HepG2 (cell line): Measurements from ENCODE around the gene IRF4. TPM values are rescaled to one million over a fixed set of nuclear protein-coding genes. Genes with fewer than 3 reads are reported as not detected.

Source experiments
- ATAC-seq: fragments of 200-7000 bp; cut with Tn5 transposase; 3 replicates; pipeline ENCODE4 v1.9.1; 2020; ENCODE audit warnings: mild to moderate bottlenecking, moderate library complexity
- BruUV-seq: library from RNA; stranded (reverse); fragments of 400-500 nt; replicated peaks from 2 replicates; lab custom pipeline; 2021; lab: Mats Ljungman, UMichigan
- CTCF ChIA-PET: fragments of 300-600 bp; formaldehyde crosslinking; extraction: SDS; loops from one replicate; lab custom pipeline; 2021; ENCODE audit warnings: low total read pairs, inconsistent platforms, low intra/inter-chr PET ratio; lab: Yijun Ruan, JAX
- POLR2A ChIA-PET: fragments of 350-600 bp; sonication (Branson Sonifier 250); formaldehyde crosslinking; loops from one replicate; lab custom pipeline; 2020; ENCODE audit warnings: antibody characterized with exemption, inconsistent platforms; lab: Yijun Ruan, JAX
- DNase-seq: peaks from one replicate; pipeline ENCODE4 v3.0.0-alpha.2; 2015; ENCODE audit warnings: low spot score
- FAIRE-seq: peaks from 3 replicates; lab custom pipeline; 2011; peaks lifted over from hg19 to GRCh38; lab: Jason Lieb, UNC
- H2AFZ ChIP-seq: one replicate; pipeline ENCODE4 v1.6.1; 2011; ENCODE audit warnings: low read length, inconsistent platforms
- H3K27ac ChIP-seq: fragments of 300-600 bp; 3 replicates; pipeline ENCODE4 v1.8.0; 2011; ENCODE audit warnings: mixed run types, mild to moderate bottlenecking, mixed read lengths, low read length, inconsistent platforms; ENCODE audit not compliant: insufficient read depth; ENCODE audit errors: extremely low read length
- H3K27me3 ChIP-seq, 2 experiments: fragments of 200-600 bp in 1 of 2; 2 replicates in 1 of 2; 3 replicates in 1 of 2; pipeline versions ENCODE4 v1.6.0 to v1.8.0; 2011; ENCODE audit warnings: low read length in 2 of 2, mild to moderate bottlenecking in 2 of 2, moderate library complexity in 2 of 2, inconsistent platforms in 1 of 2; ENCODE audit not compliant: insufficient read depth in 2 of 2, control insufficient read depth in 1 of 2
- H3K36me3 ChIP-seq, 2 experiments: fragments of 200-600 bp in 1 of 2; replicated peaks in 1 of 2; 2 replicates in 1 of 2; 3 replicates in 1 of 2; pipeline versions ENCODE4 v1.5.1 to v1.8.0; 2011; ENCODE audit warnings: low read length in 2 of 2, inconsistent platforms in 1 of 2; ENCODE audit not compliant: insufficient read depth in 2 of 2, control insufficient read depth in 1 of 2
- H3K4me1 ChIP-seq: 2 replicates; pipeline ENCODE4 v1.5.1; 2012; ENCODE audit warnings: low read length, inconsistent platforms; ENCODE audit not compliant: insufficient read depth
- H3K4me2 ChIP-seq: 2 replicates; pipeline ENCODE4 v1.6.0; 2011; ENCODE audit warnings: low read depth, low read length, inconsistent platforms
- H3K4me3 ChIP-seq, 3 experiments: fragments of 200-600 bp in 1 of 3; sonication (generic), shearing (Covaris generic) in 1 of 3; replicated peaks in 1 of 3; 2 replicates each; pipeline ENCODE4 v1.5.1; 2011 to 2016; ENCODE audit warnings: low read length in 3 of 3, inconsistent platforms in 2 of 3, low read depth in 2 of 3, mild to moderate bottlenecking in 2 of 3, control low read depth in 1 of 3, mixed read lengths in 1 of 3; ENCODE audit not compliant: insufficient read depth in 1 of 3
- H3K79me2 ChIP-seq: one replicate; pipeline ENCODE4 v1.6.1; 2011; ENCODE audit warnings: low read length, inconsistent platforms; ENCODE audit not compliant: insufficient read depth
- H3K9ac ChIP-seq: 2 replicates; pipeline ENCODE4 v1.6.0; 2011; ENCODE audit warnings: mild to moderate bottlenecking, low read depth, low read length, inconsistent platforms; ENCODE audit not compliant: insufficient read depth
- H3K9me3 ChIP-seq: 2 replicates; pipeline ENCODE4 v1.5.1; 2012; ENCODE audit warnings: mild to moderate bottlenecking, low read length
- H4K20me1 ChIP-seq: 2 replicates; pipeline ENCODE4 v1.6.0; 2011; ENCODE audit warnings: inconsistent platforms, mild to moderate bottlenecking, low read length, moderate library complexity; ENCODE audit not compliant: insufficient read depth
- CENPBD1 ChIP-seq: sonication (generic); formaldehyde crosslinking; IDR thresholded peaks from 2 replicates; pipeline ENCODE4 v1.8.0; 2022; ENCODE audit warnings: missing genetic modification reagents, low read depth, mild to moderate bottlenecking, borderline replicate concordance
- HCFC1 ChIP-seq: fragments of 150-350 bp; IDR thresholded peaks from 2 replicates; pipeline ENCODE4 v1.6.1; 2014; ENCODE audit warnings: low read depth, low read length
- HNF1A ChIP-seq, 2 experiments: sonication (generic) in 1 of 2; formaldehyde crosslinking in 1 of 2; IDR thresholded peaks; 2 replicates each; pipeline versions ENCODE4 v1.4.0 to v1.6.1; 2016 to 2020; ENCODE audit warnings: borderline replicate concordance in 1 of 2, low read depth in 1 of 2, mild to moderate bottlenecking in 1 of 2, missing genetic modification reagents in 1 of 2
- KDM5A ChIP-seq: fragments of 200-600 bp; sonication (generic); IDR thresholded peaks from 2 replicates; pipeline ENCODE4 v1.7.0; 2018; ENCODE audit warnings: antibody characterized with exemption, mild to moderate bottlenecking, low read length, borderline replicate concordance
- KLF15 ChIP-seq: sonication (generic); formaldehyde crosslinking; IDR thresholded peaks from 2 replicates; pipeline ENCODE4 v1.8.1; 2023; ENCODE audit warnings: borderline replicate concordance, mild to moderate bottlenecking, inconsistent platforms, missing genetic modification reagents, mixed read lengths
- NFIB ChIP-seq: sonication (generic); formaldehyde crosslinking; IDR thresholded peaks from 2 replicates; pipeline ENCODE4 v1.9.0; 2021; ENCODE audit warnings: missing genetic modification reagents, mild to moderate bottlenecking, borderline replicate concordance
- SRY ChIP-seq: sonication (generic); formaldehyde crosslinking; IDR thresholded peaks from 2 replicates; pipeline ENCODE4 v1.8.0; 2022; ENCODE audit warnings: mild to moderate bottlenecking, missing genetic modification reagents
- ZNF225 ChIP-seq: sonication (generic); formaldehyde crosslinking; IDR thresholded peaks from 2 replicates; pipeline ENCODE4 v1.4.0; 2020; ENCODE audit warnings: mild to moderate bottlenecking, missing genetic modification reagents
- ZNF230 ChIP-seq: sonication (generic); formaldehyde crosslinking; IDR thresholded peaks from 2 replicates; pipeline ENCODE4 v1.4.0; 2020; ENCODE audit warnings: mild to moderate bottlenecking, missing genetic modification reagents
- ZNF337 ChIP-seq: sonication (generic); formaldehyde crosslinking; IDR thresholded peaks from 2 replicates; pipeline ENCODE4 v1.5.1; 2020; ENCODE audit warnings: missing genetic modification reagents, low read depth, mild to moderate bottlenecking, borderline replicate concordance
- ZNF646 ChIP-seq: sonication (generic); formaldehyde crosslinking; IDR thresholded peaks from 2 replicates; pipeline ENCODE4 v1.9.0; 2021; ENCODE audit warnings: mild to moderate bottlenecking, missing genetic modification reagents
- WGBS: methylation state at CpG from one replicate; pipeline ENCODE4 v1.1.6; 2017; ENCODE audit warnings: low lambda C conversion rate; 5-methylcytosine and 5-hydroxymethylcytosine counted together
- in situ Hi-C: cut with HindIII; loops from 2 replicates; pipeline ENCODE4 v1.10.0; 2017; ENCODE audit warnings: low pct_unique_long_range_greater_than_20kb; ENCODE audit not compliant: extremely low pct_ligation_motif_present
- intact Hi-C: fragments of 100-400 bp; cut with micrococcal nuclease; formaldehyde crosslinking; loops from one replicate; pipeline ENCODE4 v1.10.0; 2022; ENCODE audit not compliant: unreplicated experiment
- polyA plus RNA-seq, 8 experiments: library from polyadenylated mRNA; depleted of rRNA in 3 of 8; stranded (reverse) in 7 of 8; unstranded in 1 of 8; fragments of >200 nt; fragmentation: Illumina TruSeq in 4 of 8; extraction: Trizol in 4 of 8; gene quantifications; 2 replicates each; pipeline versions ENCODE4 v1.2.1 to v1.2.3, GENCODE V29; 2011 to 2016; ENCODE audit warnings: low read depth in 4 of 8, missing spikeins in 1 of 8, mixed read lengths in 1 of 8; ENCODE audit not compliant: insufficient read depth in 1 of 8
- total RNA-seq, 5 experiments: library from RNA; depleted of rRNA; stranded (reverse); fragments of >200 nt; fragmentation: Illumina TruSeq; extraction: Trizol; gene quantifications; 2 replicates each; pipeline ENCODE4 v1.2.3, GENCODE V29; 2016; ENCODE audit warnings: low read depth in 1 of 5

Gene IRF4
- total and polyA plus RNA-seq, 2 of the 13 experiments (the other 11 are each of a cell fraction or from before 2014, with no cell fraction given), result 0.07 to 0.09 TPM

GRCh38 chr6:408148-408547 is 16.6 kb downstream of the IRF4 start:
- ChIA-PET CTCF (interaction anchor here (4.6 kb wide), 1 partner anchor 218 kb away, joined by 58 read pairs; no protein-coding TSS in a partner anchor), POLR2A (interaction anchor here (1.3 kb wide), 1 partner anchor 15 kb away, joined by 7 read pairs; no protein-coding TSS in a partner anchor)
- no peak for FAIRE-seq
- H3K4me3 ChIP-seq, result no peak overlapping the region
- H4K20me1 ChIP-seq, result no peaks in the 10 kb centered on the region
- 31% methylated on average over 5 of the region's 5 CpGs for WGBS
- ATAC-seq, result no peak; the same call in 2 of the 3 replicates
- no peaks in the 10 kb centered on the region for H3K36me3 ChIP-seq
- H3K27ac ChIP-seq, result no peak overlapping the region
- intact Hi-C loops (loop anchor here (1.0 kb wide), 1 partner anchor 220 kb away; no protein-coding TSS in a partner anchor), in situ Hi-C loops (no loop called here)
- no peak for DNase-seq
- H3K4me1 ChIP-seq, result peaks cover 9% of the 10 kb centered on the region; the same call in 1 of the 2 replicates
- H3K4me2 ChIP-seq, result peak overlapping the region; percentile 19; the same call in 1 of the 2 replicates
- no TSS peak for BruUV-seq
- no peak overlapping the region for H3K9ac ChIP-seq
- H2AFZ ChIP-seq, result no peak overlapping the region
- H3K79me2 ChIP-seq, result no peaks in the 10 kb centered on the region
- H3K27me3 ChIP-seq, result peaks cover 2 to 66% of the 10 kb centered on the region in 2 experiments
- no peaks in the 10 kb centered on the region for H3K9me3 ChIP-seq
- TF ChIP-seq ZNF230, result no peak
- no peak for TF ChIP-seq ZNF646
- TF ChIP-seq NFIB (CRISPR knock-in tag), result no peak
- no peak for TF ChIP-seq KLF15 (CRISPR knock-in tag)
- no peak for TF ChIP-seq HNF1A (IDR thresholded peaks at IDR 0.05; ENCODE audit: low read depth)
- no peak for TF ChIP-seq HNF1A (CRISPR knock-in tag; IDR thresholded peaks at IDR 0.05; ENCODE audit: borderline replicate concordance)
- no peak for TF ChIP-seq SRY
- TF ChIP-seq KDM5A, result no peak
- TF ChIP-seq CENPBD1, result no peak
- no peak for TF ChIP-seq ZNF225 (CRISPR knock-in tag)
- no peak for TF ChIP-seq HCFC1
- no peak for TF ChIP-seq ZNF337 (CRISPR knock-in tag)
